A549 (cell line): Measurements from ENCODE around the gene MARCHF10. TPM values are rescaled to one million over a fixed set of nuclear protein-coding genes. Genes with fewer than 3 reads are reported as not detected.

Experiments
- ATAC-seq, 2 experiments: fragments of 200-7000 bp in 1 of 2; fragments of >200 bp in 1 of 2; cut with Nextera tagmentation in 1 of 2; cut with Tn5 transposase in 1 of 2; 3 replicates each; pipeline versions ENCODE4 v1.8.0 to v1.9.1; 2018 to 2020; ENCODE audit warnings: mild to moderate bottlenecking in 1 of 2, moderate library complexity in 1 of 2
- CTCF ChIA-PET: fragments of 300-600 bp; sonication (Branson Sonifier 250); formaldehyde crosslinking; extraction: SDS; loops from one replicate; lab custom pipeline; 2021; ENCODE audit warnings: antibody characterized with exemption, inconsistent platforms; lab: Yijun Ruan, JAX
- POLR2A ChIA-PET: fragments of 350-600 bp; formaldehyde crosslinking; extraction: SDS; loops from one replicate; lab custom pipeline; 2021; ENCODE audit warnings: antibody characterized with exemption, inconsistent platforms; lab: Yijun Ruan, JAX
- DNase-seq, 2 experiments: peaks; one replicate each; pipeline versions ENCODE4 v3.0.0 to v3.0.0-alpha.2; 2011 to 2016; ENCODE audit warnings: low read depth in 1 of 2, low spot score in 1 of 2
- FAIRE-seq: peaks from 2 replicates; lab custom pipeline; 2011; peaks lifted over from hg19 to GRCh38; lab: Jason Lieb, UNC
- H3K27ac ChIP-seq, 2 experiments: fragments of >200 bp; sonication (Bioruptor Twin); formaldehyde crosslinking; 3 replicates each; pipeline ENCODE4 v1.5.1; 2016 to 2017
- H3K4me1 ChIP-seq: fragments of >200 bp; sonication (Bioruptor Twin); formaldehyde crosslinking; 3 replicates; pipeline ENCODE4 v1.6.1; 2016
- H3K4me2 ChIP-seq: fragments of >200 bp; sonication (Bioruptor Twin); formaldehyde crosslinking; 3 replicates; pipeline ENCODE4 v1.6.1; 2016
- H3K4me3 ChIP-seq: fragments of >200 bp; sonication (Bioruptor Twin); formaldehyde crosslinking; 3 replicates; pipeline ENCODE4 v1.5.1; 2016
- H3K9me3 ChIP-seq: fragments of >200 bp; sonication (Bioruptor Twin); formaldehyde crosslinking; 3 replicates; pipeline ENCODE4 v1.6.1; 2016
- BHLHE40 ChIP-seq: IDR thresholded peaks from 2 replicates; pipeline ENCODE4 v1.6.1; 2012; ENCODE audit warnings: low read depth, low read length, inconsistent platforms
- CEBPB ChIP-seq, 2 experiments: fragments of >200 bp in 1 of 2; sonication (Bioruptor Twin) in 1 of 2; formaldehyde crosslinking in 1 of 2; IDR thresholded peaks; 2 replicates each; pipeline ENCODE4 v1.6.1; 2012 to 2016
- CHD2 ChIP-seq: fragments of 150-350 bp; IDR thresholded peaks from 2 replicates; pipeline ENCODE4 v1.6.1; 2014; ENCODE audit warnings: low read length; ENCODE audit not compliant: partially characterized antibody
- CHD4 ChIP-seq: fragments of 200-600 bp; sonication (generic); IDR thresholded peaks from 2 replicates; pipeline ENCODE4 v1.6.1; 2016; ENCODE audit warnings: antibody characterized with exemption, mild to moderate bottlenecking, borderline replicate concordance
- EHF ChIP-seq: fragments of 250-450 bp; sonication (Bioruptor Pico); IDR thresholded peaks from 2 replicates; pipeline ENCODE4 v1.5.0; 2020; ENCODE audit warnings: mild to moderate bottlenecking
- EHMT2 ChIP-seq: fragments of 200-600 bp; sonication (generic); IDR thresholded peaks from 2 replicates; pipeline ENCODE4 v1.6.1; 2016; ENCODE audit warnings: antibody characterized with exemption, low read depth, mild to moderate bottlenecking, moderate library complexity
- ELK1 ChIP-seq: fragments of 150-350 bp; IDR thresholded peaks from 2 replicates; pipeline ENCODE4 v1.6.1; 2014; ENCODE audit warnings: low read depth, mild to moderate bottlenecking, low read length
- ESRRA ChIP-seq: fragments of 150-350 bp; IDR thresholded peaks from 2 replicates; pipeline ENCODE4 v1.6.1; 2014; ENCODE audit warnings: mild to moderate bottlenecking, low read length, borderline replicate concordance
- FOSB ChIP-seq: fragments of 250-450 bp; sonication (Bioruptor Pico); IDR thresholded peaks from 2 replicates; pipeline ENCODE4 v1.5.0; 2020; ENCODE audit warnings: mild to moderate bottlenecking, moderate library complexity
- FOSL2 ChIP-seq, 2 experiments: fragments of 450-650 bp in 1 of 2; fragments of >200 bp in 1 of 2; sonication (Bioruptor Twin) in 1 of 2; formaldehyde crosslinking; IDR thresholded peaks; 2 replicates each; pipeline versions ENCODE4 v1.5.0 to v1.6.1; 2016 to 2020; ENCODE audit warnings: mild to moderate bottlenecking in 1 of 2, moderate library complexity in 1 of 2
- FOXS1 ChIP-seq: fragments of 250-450 bp; sonication (Bioruptor Pico); IDR thresholded peaks from 2 replicates; pipeline ENCODE4 v1.5.0; 2020; ENCODE audit warnings: mild to moderate bottlenecking, moderate library complexity
- GATA3 ChIP-seq: IDR thresholded peaks from 2 replicates; pipeline ENCODE4 v1.6.1; 2012; ENCODE audit warnings: borderline replicate concordance
- HDAC2 ChIP-seq: fragments of 200-600 bp; sonication (generic); IDR thresholded peaks from 2 replicates; pipeline ENCODE4 v1.6.1; 2016
- HOXA7 ChIP-seq: fragments of 250-450 bp; sonication (Bioruptor Pico); IDR thresholded peaks from 2 replicates; pipeline ENCODE4 v1.5.0; 2020; ENCODE audit warnings: mild to moderate bottlenecking, moderate library complexity
- HOXB5 ChIP-seq: fragments of 250-450 bp; sonication (Bioruptor Pico); IDR thresholded peaks from 2 replicates; pipeline ENCODE4 v1.5.0; 2020; ENCODE audit warnings: mild to moderate bottlenecking, moderate library complexity
- JUN ChIP-seq, 2 experiments: fragments of >200 bp; sonication (Bioruptor Twin); formaldehyde crosslinking; IDR thresholded peaks; 2 replicates in 1 of 2; 3 replicates in 1 of 2; pipeline ENCODE4 v1.6.1; 2016 to 2017
- JUNB ChIP-seq: fragments of >200 bp; sonication (Bioruptor Twin); formaldehyde crosslinking; IDR thresholded peaks from 2 replicates; pipeline ENCODE4 v1.6.1; 2016
- MAX ChIP-seq: IDR thresholded peaks from 2 replicates; pipeline ENCODE4 v1.6.1; 2012
- MAZ ChIP-seq: fragments of 150-350 bp; IDR thresholded peaks from 2 replicates; pipeline ENCODE4 v1.6.1; 2014; ENCODE audit warnings: antibody characterized with exemption, low read depth, low read length, borderline replicate concordance
- MYC ChIP-seq: IDR thresholded peaks from 2 replicates; pipeline ENCODE4 v1.6.1; 2012; ENCODE audit warnings: mild to moderate bottlenecking, inconsistent platforms, low read length, improper control_type of control experiment, borderline replicate concordance
- NFE2L2 ChIP-seq: fragments of 150-350 bp; conservative IDR thresholded peaks from 2 replicates; pipeline ENCODE4 v1.6.1; 2014; ENCODE audit warnings: low read length
- NPAS2 ChIP-seq: fragments of 250-450 bp; sonication (Bioruptor Pico); IDR thresholded peaks from 2 replicates; pipeline ENCODE4 v1.8.0; 2022; ENCODE audit warnings: mild to moderate bottlenecking, moderate library complexity, borderline replicate concordance
- PHF8 ChIP-seq: fragments of 200-600 bp; sonication (generic); IDR thresholded peaks from 2 replicates; pipeline ENCODE4 v1.6.1; 2016; ENCODE audit warnings: low read depth, mild to moderate bottlenecking, antibody characterized with exemption, moderate library complexity, borderline replicate concordance
- POLR2A ChIP-seq: IDR thresholded peaks from 2 replicates; pipeline ENCODE4 v1.6.1; 2012; ENCODE audit warnings: mild to moderate bottlenecking, low read length
- POLR2AphosphoS2 ChIP-seq: conservative IDR thresholded peaks from 2 replicates; pipeline ENCODE4 v1.6.1; 2012; ENCODE audit warnings: low read length, improper control_type of control experiment, inconsistent platforms
- RAD21 ChIP-seq, 2 experiments: fragments of >200 bp in 1 of 2; sonication (Bioruptor Twin) in 1 of 2; formaldehyde crosslinking in 1 of 2; IDR thresholded peaks in 1 of 2; conservative IDR thresholded peaks in 1 of 2; 2 replicates in 1 of 2; 3 replicates in 1 of 2; pipeline ENCODE4 v1.6.1; 2012 to 2018; ENCODE audit warnings: inconsistent platforms in 1 of 2
- RARB ChIP-seq: fragments of 250-450 bp; sonication (Bioruptor Pico); IDR thresholded peaks from 2 replicates; pipeline ENCODE4 v1.8.0; 2021; ENCODE audit warnings: mild to moderate bottlenecking, moderate library complexity
- RFX5 ChIP-seq: fragments of 450-650 bp; IDR thresholded peaks from 2 replicates; pipeline ENCODE4 v1.7.1; 2014; ENCODE audit warnings: antibody characterized with exemption, mild to moderate bottlenecking, moderate library complexity
- SMC3 ChIP-seq: fragments of >200 bp; sonication (Bioruptor Twin); formaldehyde crosslinking; IDR thresholded peaks from 3 replicates; pipeline ENCODE4 v1.6.1; 2018; ENCODE audit warnings: inconsistent platforms
- SREBF2 ChIP-seq: fragments of 450-650 bp; IDR thresholded peaks from 2 replicates; pipeline ENCODE4 v1.6.1; 2014; ENCODE audit warnings: mild to moderate bottlenecking, moderate library complexity
- TFCP2L1 ChIP-seq: fragments of 250-450 bp; sonication (Bioruptor Pico); IDR thresholded peaks from 2 replicates; pipeline ENCODE4 v1.5.0; 2021; ENCODE audit warnings: mild to moderate bottlenecking
- USF2 ChIP-seq: fragments of 450-650 bp; IDR thresholded peaks from 2 replicates; pipeline ENCODE4 v1.6.1; 2014; ENCODE audit warnings: antibody characterized with exemption
- ZFP36 ChIP-seq: fragments of 450-650 bp; IDR thresholded peaks from 2 replicates; pipeline ENCODE4 v1.6.1; 2014; ENCODE audit warnings: borderline replicate concordance; ENCODE audit not compliant: partially characterized antibody
- ZNF302 ChIP-seq: fragments of 250-450 bp; sonication (Bioruptor Pico); IDR thresholded peaks from 2 replicates; pipeline ENCODE4 v1.9.0; 2021; ENCODE audit warnings: inconsistent platforms, mild to moderate bottlenecking, moderate library complexity
- WGBS: methylation state at CpG from one replicate; pipeline ENCODE4 v1.1.6; 2017; ENCODE audit errors: missing lambda C conversion rate; 5-methylcytosine and 5-hydroxymethylcytosine counted together
- polyA plus RNA-seq, 4 experiments: library from polyadenylated mRNA; depleted of rRNA in 3 of 4; stranded (reverse); fragments of >200 nt; fragmentation: RNase III in 1 of 4; extraction: RNeasy Plus Mini Kit Qiagen cat#74134 plus additional on column Dnase treatment in 1 of 4; gene quantifications; 2 replicates in 3 of 4; 3 replicates in 1 of 4; pipeline ENCODE4 v1.2.3, GENCODE V29; 2011 to 2017
- TF ChIP-seq, protein P1 (sequence below): fragments of 250-450 bp; sonication (Bioruptor Pico); IDR thresholded peaks from 2 replicates; pipeline ENCODE4 v1.5.0; 2020; ENCODE audit warnings: low read depth, mild to moderate bottlenecking, moderate library complexity
- TF ChIP-seq, protein P2 (sequence below): IDR thresholded peaks from 2 replicates; pipeline ENCODE4 v1.6.1; 2012; ENCODE audit warnings: low read depth, borderline replicate concordance

MARCHF10 gene
- polyA plus RNA-seq, 2 of the 4 experiments (the other 2 are of a cell fraction) = 0.43 to 0.57 TPM

DNA sequence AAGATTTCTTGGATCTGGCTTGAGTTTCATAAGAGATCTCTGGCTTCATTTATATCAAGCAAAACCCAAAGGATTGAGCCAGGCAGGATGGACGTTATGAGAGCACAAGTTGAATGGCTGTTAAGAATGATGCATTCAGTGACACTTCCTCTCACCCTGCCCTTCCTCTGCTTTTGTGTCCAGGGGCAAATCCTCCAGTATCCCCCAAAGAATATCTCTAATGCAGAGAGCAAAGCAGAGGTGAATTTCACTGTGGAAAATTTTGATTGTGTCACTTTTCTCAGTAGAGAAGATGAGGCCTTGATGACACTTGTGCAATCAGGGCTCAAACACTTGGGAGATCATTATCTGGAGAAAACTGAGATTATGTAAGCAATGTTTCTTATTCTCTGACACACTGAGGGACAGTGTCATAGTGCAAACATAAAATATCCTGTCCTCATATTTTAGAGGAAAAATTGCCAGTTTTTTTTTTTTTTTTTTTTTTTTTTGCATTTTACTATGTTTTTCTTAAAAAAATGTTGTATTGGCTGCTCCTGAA, 25.3 kb downstream of the MARCHF10 start:
- FAIRE-seq = no peak
- 52% methylated on average over 1 of the region's 1 CpG for WGBS
- TF ChIP-seq CEBPB (IDR thresholded peaks at IDR 0.05) (peak in 1 of 2 experiments; percentile 19; a peak in 1 of 4 replicates), EHF (no peak), POLR2A (no peak), FOXS1 (no peak)
- ChIA-PET CTCF (interaction anchor here (0.6 to 1.3 kb wide), 3 partner anchors 8 to 111 kb away, joined by 3 to 4 read pairs (median 3); no protein-coding TSS in a partner anchor), POLR2A (interaction anchor here (0.6 to 1.2 kb wide), 2 partner anchors 9 to 181 kb away, joined by 3 to 7 read pairs; no protein-coding TSS in a partner anchor)
- Histone ChIP-seq H3K27ac (peak overlapping the region; percentile 75 to 85), H3K9me3 (peaks cover 10% of the 10 kb centered on the region; the same call in 2 of the 3 replicates), H3K4me3 (no peak overlapping the region), H3K4me1 (peaks cover 50% of the 10 kb centered on the region), H3K4me2 (no peak overlapping the region; the same call in 2 of the 3 replicates)
- no peak for ATAC-seq
- DNase-seq = peak in 1 of 2 experiments; percentile 40

- Histone ChIP-seq H3K27ac (peak overlapping the region; percentile 75 to 85), H3K4me1 (peaks cover 44% of the 10 kb centered on the region), H3K9me3 (peaks cover 10% of the 10 kb centered on the region; the same call in 2 of the 3 replicates), H3K4me3 (no peak overlapping the region), H3K4me2 (peak overlapping the region; percentile 30)
- peak in 1 of 2 experiments; percentile 69 for DNase-seq
- POLR2A ChIA-PET = interaction anchor here (0.9 to 1.2 kb wide), 2 partner anchors 10 to 38 kb away, joined by 3 to 7 read pairs; no protein-coding TSS in a partner anchor
- WGBS = 45% methylated on average over 2 of the region's 2 CpGs
- FAIRE-seq = no peak
- CTCF ChIA-PET = interaction anchor here (0.9 to 1.3 kb wide), 2 partner anchors 9 to 110 kb away, joined by 3 read pairs; no protein-coding TSS in a partner anchor
- ATAC-seq = peak; percentile 6 to 26; a peak in 3 of 6 replicates
- TF ChIP-seq MAZ (no peak), PHF8 (no peak), FOSB (no peak), RAD21 (conservative IDR thresholded peaks at IDR 0.05 in 1 of 2, IDR thresholded peaks at IDR 0.05 in 1 of 2) (peak in 1 of 2 experiments; percentile 43; a peak in 3 of 5 replicates), ELK1 (no peak), TFCP2L1 (no peak), HOXA7 (no peak), ZFP36 (no peak), JUN (IDR thresholded peaks at IDR 0.05) (peak; percentile 77 to 88; a peak in 4 of 5 replicates), CHD4 (no peak), POLR2AphosphoS2 (no peak), USF2 (no peak), ZNF302 (CRISPR knock-in tag) (no peak), FOXS1 (no peak), SMC3 (peak; percentile 44), NPAS2 (CRISPR knock-in tag) (no peak), ESRRA (peak; percentile 60; the same call in 1 of the 2 replicates), CHD2 (no peak), SREBF2 (no peak), RFX5 (no peak), RARB (CRISPR knock-in tag) (no peak), BHLHE40 (no peak), NFE2L2 (peak; percentile 37; the same call in 1 of the 2 replicates), FOSL2 (IDR thresholded peaks at IDR 0.05) (peak; percentile 63), FOSL2 (CRISPR knock-in tag; IDR thresholded peaks at IDR 0.05) (peak; percentile 68), GATA3 (no peak), HDAC2 (no peak), MYC (no peak), HOXB5 (CRISPR knock-in tag) (no peak), EHMT2 (no peak), JUNB (peak; percentile 91), MAX (no peak)
- TF ChIP-seq, protein P1, sequence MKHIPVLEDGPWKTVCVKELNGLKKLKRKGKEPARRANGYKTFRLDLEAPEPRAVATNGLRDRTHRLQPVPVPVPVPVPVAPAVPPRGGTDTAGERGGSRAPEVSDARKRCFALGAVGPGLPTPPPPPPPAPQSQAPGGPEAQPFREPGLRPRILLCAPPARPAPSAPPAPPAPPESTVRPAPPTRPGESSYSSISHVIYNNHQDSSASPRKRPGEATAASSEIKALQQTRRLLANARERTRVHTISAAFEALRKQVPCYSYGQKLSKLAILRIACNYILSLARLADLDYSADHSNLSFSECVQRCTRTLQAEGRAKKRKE = no peak
- TF ChIP-seq, protein P2, sequence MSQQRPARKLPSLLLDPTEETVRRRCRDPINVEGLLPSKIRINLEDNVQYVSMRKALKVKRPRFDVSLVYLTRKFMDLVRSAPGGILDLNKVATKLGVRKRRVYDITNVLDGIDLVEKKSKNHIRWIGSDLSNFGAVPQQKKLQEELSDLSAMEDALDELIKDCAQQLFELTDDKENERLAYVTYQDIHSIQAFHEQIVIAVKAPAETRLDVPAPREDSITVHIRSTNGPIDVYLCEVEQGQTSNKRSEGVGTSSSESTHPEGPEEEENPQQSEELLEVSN = no peak
These were observed 26.3 kb downstream of the MARCHF10 start for GRCh38 chr17:62781831-62782251.
